RWPE2 (cell line): ENCODE measurements around the gene BCL2.

Experiments
- ATAC-seq: fragments of 200-7000 bp; cut with Tn5 transposase; 3 replicates; pipeline ENCODE4 v1.9.1; 2021; ENCODE audit warnings: low read depth
- DNase-seq: peaks from one replicate; pipeline ENCODE4 v3.0.0-alpha.2; 2020; ENCODE audit warnings: low spot score
- H3K27ac ChIP-seq: fragments of 450-650 bp; 2 replicates; pipeline ENCODE4 v1.5.1; 2017; ENCODE audit warnings: mild to moderate bottlenecking; ENCODE audit not compliant: poor library complexity, severe bottlenecking
- H3K27me3 ChIP-seq: fragments of 250-450 bp; sonication (Bioruptor Pico); 2 replicates; pipeline ENCODE4 v1.5.1; 2021; ENCODE audit warnings: mild to moderate bottlenecking, moderate library complexity; ENCODE audit not compliant: insufficient read depth, poor library complexity, severe bottlenecking
- H3K36me3 ChIP-seq: fragments of 250-450 bp; sonication (Bioruptor Pico); 2 replicates; pipeline ENCODE4 v1.5.1; 2020; ENCODE audit warnings: low read depth, mild to moderate bottlenecking, moderate library complexity
- H3K4me1 ChIP-seq: fragments of 250-450 bp; sonication (Bioruptor Pico); 2 replicates; pipeline ENCODE4 v1.5.1; 2021; ENCODE audit warnings: mild to moderate bottlenecking, moderate library complexity; ENCODE audit not compliant: insufficient read depth, poor library complexity, severe bottlenecking
- H3K4me3 ChIP-seq: fragments of 250-450 bp; sonication (Bioruptor Pico); 2 replicates; pipeline ENCODE4 v1.5.1; 2021; ENCODE audit warnings: mild to moderate bottlenecking, moderate library complexity; ENCODE audit not compliant: severe bottlenecking
- H3K9me3 ChIP-seq: fragments of 250-450 bp; sonication (Bioruptor Pico); 2 replicates; pipeline ENCODE4 v1.5.1; 2021; ENCODE audit warnings: mild to moderate bottlenecking, moderate library complexity; ENCODE audit not compliant: severe bottlenecking
- TF ChIP-seq, protein P1 (sequence below): fragments of 450-650 bp; IDR thresholded peaks from one replicate; pipeline ENCODE4 v1.5.1; 2017; ENCODE audit warnings: mild to moderate bottlenecking, moderate library complexity; ENCODE audit not compliant: poor library complexity, severe bottlenecking

BCL2 gene

DNA sequence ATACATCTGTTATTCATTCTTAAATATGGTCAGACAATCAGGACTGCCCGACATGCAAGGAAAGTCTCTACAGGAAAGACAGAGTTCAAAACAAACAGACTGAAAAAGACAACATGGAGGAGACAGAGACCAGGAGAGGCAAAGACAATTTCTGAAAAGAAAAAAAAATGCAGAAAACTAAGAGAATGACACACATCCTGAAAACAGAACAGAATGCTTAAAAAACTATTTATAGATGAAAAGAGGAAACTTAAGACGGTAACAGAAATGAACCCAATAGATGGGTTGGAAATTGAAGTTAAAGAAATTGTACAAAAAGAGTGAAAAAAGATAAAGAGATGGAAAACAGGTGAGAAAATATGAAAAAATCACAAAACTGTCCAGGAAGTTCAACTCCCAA lies 95.7 kb downstream of the BCL2 start:
- H3K27ac ChIP-seq = no peak overlapping the region
- H3K36me3 ChIP-seq = no peaks in the 10 kb centered on the region
- H3K4me1 ChIP-seq = no peaks in the 10 kb centered on the region
- DNase-seq = no peak
- ATAC-seq = no peak
- H3K4me3 ChIP-seq = no peak overlapping the region
- H3K27me3 ChIP-seq = no peaks in the 10 kb centered on the region
- TF ChIP-seq, protein P1, sequence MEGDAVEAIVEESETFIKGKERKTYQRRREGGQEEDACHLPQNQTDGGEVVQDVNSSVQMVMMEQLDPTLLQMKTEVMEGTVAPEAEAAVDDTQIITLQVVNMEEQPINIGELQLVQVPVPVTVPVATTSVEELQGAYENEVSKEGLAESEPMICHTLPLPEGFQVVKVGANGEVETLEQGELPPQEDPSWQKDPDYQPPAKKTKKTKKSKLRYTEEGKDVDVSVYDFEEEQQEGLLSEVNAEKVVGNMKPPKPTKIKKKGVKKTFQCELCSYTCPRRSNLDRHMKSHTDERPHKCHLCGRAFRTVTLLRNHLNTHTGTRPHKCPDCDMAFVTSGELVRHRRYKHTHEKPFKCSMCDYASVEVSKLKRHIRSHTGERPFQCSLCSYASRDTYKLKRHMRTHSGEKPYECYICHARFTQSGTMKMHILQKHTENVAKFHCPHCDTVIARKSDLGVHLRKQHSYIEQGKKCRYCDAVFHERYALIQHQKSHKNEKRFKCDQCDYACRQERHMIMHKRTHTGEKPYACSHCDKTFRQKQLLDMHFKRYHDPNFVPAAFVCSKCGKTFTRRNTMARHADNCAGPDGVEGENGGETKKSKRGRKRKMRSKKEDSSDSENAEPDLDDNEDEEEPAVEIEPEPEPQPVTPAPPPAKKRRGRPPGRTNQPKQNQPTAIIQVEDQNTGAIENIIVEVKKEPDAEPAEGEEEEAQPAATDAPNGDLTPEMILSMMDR = no peak
- H3K9me3 ChIP-seq = no peaks in the 10 kb centered on the region

DNA sequence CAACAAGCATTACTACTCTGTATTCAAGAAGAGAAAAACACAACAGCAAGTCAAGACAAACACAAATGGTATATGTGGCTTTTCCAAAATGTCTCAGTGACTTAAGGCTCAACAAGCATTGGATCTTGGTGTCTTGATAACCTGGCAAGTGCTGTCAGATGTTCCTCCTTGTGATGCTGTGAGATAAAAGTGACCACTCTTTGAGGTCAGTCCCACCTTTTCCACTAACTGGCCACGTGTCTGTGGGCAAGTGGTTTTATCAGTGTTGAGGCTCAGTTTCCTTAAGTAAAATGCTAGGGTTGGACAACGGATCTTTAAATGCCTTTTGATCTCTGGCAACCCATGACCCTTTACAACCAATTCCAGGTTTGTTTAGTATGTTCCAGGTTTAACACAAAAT lies 98.7 kb downstream of the BCL2 start:
- DNase-seq (no peak), ATAC-seq (no peak)
- Histone ChIP-seq H3K27me3 (no peaks in the 10 kb centered on the region), H3K36me3 (no peaks in the 10 kb centered on the region), H3K4me1 (no peaks in the 10 kb centered on the region), H3K9me3 (no peaks in the 10 kb centered on the region), H3K4me3 (no peak overlapping the region), H3K27ac (no peak overlapping the region)
- TF ChIP-seq, protein P1 = no peak

DNA sequence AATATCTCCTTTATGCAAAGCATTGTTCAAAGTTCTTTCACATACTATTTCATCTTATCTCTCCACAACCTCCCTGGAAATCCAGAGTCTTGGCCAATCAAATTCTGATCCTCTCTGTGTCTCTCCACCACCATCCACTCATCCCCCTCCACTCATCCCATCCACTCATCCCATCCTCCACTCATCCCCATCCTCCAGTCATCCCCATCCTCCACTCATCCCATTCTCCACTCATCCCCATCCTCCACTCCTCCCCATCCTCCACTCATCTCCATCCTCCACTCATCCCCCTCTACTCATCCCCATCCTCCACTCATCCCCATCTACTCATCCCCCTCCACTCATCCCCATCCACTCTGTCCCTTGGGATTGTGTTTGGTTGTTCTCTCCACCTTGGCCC lies 101.1 kb downstream of the BCL2 start:
- Histone ChIP-seq H3K27me3 (no peaks in the 10 kb centered on the region), H3K9me3 (no peaks in the 10 kb centered on the region), H3K27ac (no peak overlapping the region), H3K36me3 (no peaks in the 10 kb centered on the region), H3K4me1 (no peaks in the 10 kb centered on the region), H3K4me3 (no peak overlapping the region)
- DNase-seq (no peak), ATAC-seq (no peak)
- TF ChIP-seq, protein P1 = no peak

DNA sequence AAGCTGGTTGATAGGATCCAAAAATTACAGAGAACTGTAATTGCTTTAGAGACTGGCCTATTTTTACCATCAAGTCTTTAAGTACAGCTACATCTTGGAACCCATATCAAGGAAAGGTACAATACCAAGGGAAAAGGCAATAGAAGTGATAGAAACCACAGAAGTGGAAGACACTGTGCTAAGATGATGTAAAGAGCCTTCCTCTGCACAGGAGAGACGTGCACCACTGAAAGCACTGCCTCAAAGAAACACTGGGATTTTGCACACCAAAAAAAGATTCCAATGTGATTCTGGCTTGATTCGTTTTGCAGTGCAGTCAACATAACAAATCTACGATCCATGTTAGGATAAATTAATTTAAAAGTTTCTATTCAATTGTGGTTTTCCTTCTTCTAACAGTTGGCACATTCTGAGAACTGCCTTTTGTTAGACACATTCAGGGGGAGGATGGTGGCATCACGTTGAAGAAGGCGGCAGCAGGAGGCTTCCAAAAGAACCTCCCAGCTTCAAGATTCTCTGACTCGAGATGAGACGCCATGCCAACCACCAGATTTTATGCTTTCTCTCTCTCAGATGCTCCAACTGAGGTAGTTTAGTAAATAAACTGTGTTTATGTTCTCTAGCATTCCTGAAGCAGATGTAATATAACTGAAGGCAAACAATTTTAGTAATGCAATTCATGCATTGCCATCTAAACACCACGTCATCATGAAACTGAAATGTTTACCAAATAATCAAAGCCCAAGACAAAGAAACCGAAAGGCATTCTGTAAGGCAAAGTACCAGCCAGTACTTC lies 102.9 kb downstream of the BCL2 start:
- no peaks in the 10 kb centered on the region for H3K4me1 ChIP-seq
- no peaks in the 10 kb centered on the region for H3K9me3 ChIP-seq
- H3K36me3 ChIP-seq = no peaks in the 10 kb centered on the region
- no peaks in the 10 kb centered on the region for H3K27me3 ChIP-seq
- H3K4me3 ChIP-seq = no peak overlapping the region
- ATAC-seq = no peak
- DNase-seq = no peak
- H3K27ac ChIP-seq = no peak overlapping the region
- TF ChIP-seq, protein P1 = no peak

DNA sequence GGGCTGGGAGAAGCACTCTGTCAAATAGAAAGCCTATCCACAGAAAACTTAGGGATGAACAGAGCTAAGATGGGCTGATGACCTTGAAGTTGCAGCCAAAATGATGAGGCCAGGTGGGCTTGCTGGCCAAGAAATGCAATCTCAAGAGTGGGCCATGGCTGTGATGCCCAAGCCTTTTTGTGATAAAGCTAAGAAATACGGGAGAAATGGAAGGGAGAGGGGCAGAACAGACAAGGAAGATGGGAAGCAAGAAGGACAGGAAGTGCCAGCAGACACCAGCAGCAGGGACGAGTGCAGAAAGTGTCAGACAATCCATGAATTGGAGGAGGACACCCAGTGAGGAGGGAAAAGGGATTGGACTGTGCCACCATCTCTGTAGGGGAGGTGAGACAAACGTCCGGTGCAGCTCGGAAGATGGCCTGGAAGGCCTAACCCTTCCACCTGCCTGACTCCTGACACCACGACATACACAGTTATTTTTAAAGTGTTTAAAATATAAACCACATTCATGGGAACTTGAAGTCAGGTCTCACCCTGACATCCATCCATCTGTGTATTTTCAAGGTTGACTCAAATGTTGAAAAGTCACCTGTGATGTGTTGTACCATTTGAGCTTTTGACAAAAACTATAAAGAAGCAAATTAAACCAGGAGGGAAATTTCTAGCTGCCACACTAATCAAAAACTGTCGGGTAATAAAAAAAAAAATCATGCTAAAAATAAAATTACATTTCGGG lies 105.5 kb downstream of the BCL2 start:
- Histone ChIP-seq H3K27ac (no peak overlapping the region), H3K36me3 (no peaks in the 10 kb centered on the region), H3K27me3 (no peaks in the 10 kb centered on the region), H3K9me3 (no peaks in the 10 kb centered on the region), H3K4me3 (no peak overlapping the region), H3K4me1 (no peaks in the 10 kb centered on the region)
- DNase-seq (no peak), ATAC-seq (no peak)
- TF ChIP-seq, protein P1 = no peak
